ENCODE measurements around the gene CYP3A7.

Gene CYP3A7

DNA sequence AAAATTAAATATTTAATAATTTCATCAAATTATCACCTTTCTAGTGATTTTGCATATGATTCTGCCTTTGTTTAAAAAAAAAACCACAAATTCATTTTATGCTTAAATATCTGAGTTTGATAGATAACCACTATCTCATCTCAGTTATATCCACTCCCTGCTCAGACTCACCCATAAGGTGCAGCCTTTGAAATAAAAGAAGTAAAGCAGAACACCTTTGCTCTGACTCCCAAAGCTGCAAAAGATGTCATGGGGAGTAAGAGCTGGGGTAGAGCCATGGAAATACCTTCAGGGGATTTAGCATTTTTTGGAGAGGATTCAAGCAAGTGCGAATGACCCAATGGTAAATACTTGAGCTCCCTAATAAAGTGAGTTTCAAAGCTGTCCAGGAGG, 40.1 kb downstream of the CYP3A7 start:
- Histone ChIP-seq H3K36me3 (ENCODE audit: control insufficient read depth, low read length) (no peaks in the 10 kb centered on the region), H3K9me2 (replicated peaks; ENCODE audit: control insufficient read depth, low read length) (no peaks in the 10 kb centered on the region), H3K4me2 (ENCODE audit: low read length) (no peak overlapping the region), H3K4me3 (ENCODE audit: low read length) (no peak overlapping the region), H4K20me1 (ENCODE audit: control insufficient read depth, insufficient read depth, low read depth, low read length) (no peaks in the 10 kb centered on the region), H3K4me1 (ENCODE audit: control insufficient read depth, low read length) (no peaks in the 10 kb centered on the region), H3K9me3 (ENCODE audit: control insufficient read depth, insufficient read depth, low read length) (no peaks in the 10 kb centered on the region), H3K79me2 (ENCODE audit: control insufficient read depth, low read length) (no peaks in the 10 kb centered on the region), H3K27ac (ENCODE audit: low read depth, low read length) (no peak overlapping the region), H3F3A (ENCODE audit: control insufficient read depth, insufficient read depth) (no peaks in the 10 kb centered on the region), H3K27me3 (ENCODE audit: control insufficient read depth, low read length) (peaks cover 12% of the 10 kb centered on the region)
- TF ChIP-seq EZH2phosphoT487 (IDR thresholded peaks at IDR 0.05; ENCODE audit: borderline replicate concordance, low read length): no peak
- TF ChIP-seq, protein P1, sequence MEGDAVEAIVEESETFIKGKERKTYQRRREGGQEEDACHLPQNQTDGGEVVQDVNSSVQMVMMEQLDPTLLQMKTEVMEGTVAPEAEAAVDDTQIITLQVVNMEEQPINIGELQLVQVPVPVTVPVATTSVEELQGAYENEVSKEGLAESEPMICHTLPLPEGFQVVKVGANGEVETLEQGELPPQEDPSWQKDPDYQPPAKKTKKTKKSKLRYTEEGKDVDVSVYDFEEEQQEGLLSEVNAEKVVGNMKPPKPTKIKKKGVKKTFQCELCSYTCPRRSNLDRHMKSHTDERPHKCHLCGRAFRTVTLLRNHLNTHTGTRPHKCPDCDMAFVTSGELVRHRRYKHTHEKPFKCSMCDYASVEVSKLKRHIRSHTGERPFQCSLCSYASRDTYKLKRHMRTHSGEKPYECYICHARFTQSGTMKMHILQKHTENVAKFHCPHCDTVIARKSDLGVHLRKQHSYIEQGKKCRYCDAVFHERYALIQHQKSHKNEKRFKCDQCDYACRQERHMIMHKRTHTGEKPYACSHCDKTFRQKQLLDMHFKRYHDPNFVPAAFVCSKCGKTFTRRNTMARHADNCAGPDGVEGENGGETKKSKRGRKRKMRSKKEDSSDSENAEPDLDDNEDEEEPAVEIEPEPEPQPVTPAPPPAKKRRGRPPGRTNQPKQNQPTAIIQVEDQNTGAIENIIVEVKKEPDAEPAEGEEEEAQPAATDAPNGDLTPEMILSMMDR (IDR thresholded peaks at IDR 0.05; ENCODE audit: low read depth, low read length, poor library complexity, severe bottlenecking): no peak

DNA sequence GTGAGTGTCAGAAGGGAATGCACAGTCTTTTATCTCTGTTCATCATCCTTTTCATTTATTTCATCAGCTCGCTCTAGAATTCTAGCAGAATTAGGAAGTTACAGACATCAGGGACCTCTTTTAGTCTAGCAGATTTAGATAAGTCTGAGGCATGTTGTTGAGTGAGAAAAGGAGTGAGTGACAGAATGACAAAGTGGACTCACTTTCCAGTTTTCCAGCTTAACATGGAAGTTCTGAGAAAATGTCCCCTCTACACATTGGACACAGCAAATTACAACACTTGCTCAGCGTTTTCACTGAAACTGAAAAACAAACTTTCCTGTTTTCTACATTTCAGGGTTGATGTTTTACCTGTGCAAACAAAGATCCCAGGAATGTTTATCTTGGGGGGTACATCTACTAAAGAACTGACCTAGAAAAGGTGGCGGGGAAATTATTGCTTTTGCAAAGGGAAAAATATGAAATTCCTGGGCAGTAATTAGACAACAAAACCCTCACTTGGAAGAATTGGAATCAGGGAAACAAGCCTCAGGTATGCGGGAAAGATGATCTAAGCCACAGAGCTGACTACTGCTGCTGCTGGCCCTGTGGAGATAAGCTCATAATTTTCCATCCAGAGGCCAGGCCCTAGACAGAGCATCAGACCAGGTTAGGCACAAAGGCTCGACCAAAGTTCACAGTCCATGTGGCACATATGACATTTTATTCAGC, 40.6 kb downstream of the CYP3A7 start:
- Histone ChIP-seq H3K27ac (ENCODE audit: low read depth, low read length) (no peak overlapping the region), H3K79me2 (ENCODE audit: control insufficient read depth, low read length) (no peaks in the 10 kb centered on the region), H3K27me3 (ENCODE audit: control insufficient read depth, low read length) (peaks cover 12% of the 10 kb centered on the region), H4K20me1 (ENCODE audit: control insufficient read depth, insufficient read depth, low read depth, low read length) (no peaks in the 10 kb centered on the region), H3K4me1 (ENCODE audit: control insufficient read depth, low read length) (no peaks in the 10 kb centered on the region), H3K36me3 (ENCODE audit: control insufficient read depth, low read length) (no peaks in the 10 kb centered on the region), H3K4me2 (ENCODE audit: low read length) (no peak overlapping the region), H3F3A (ENCODE audit: control insufficient read depth, insufficient read depth) (no peaks in the 10 kb centered on the region), H3K9me3 (ENCODE audit: control insufficient read depth, insufficient read depth, low read length) (no peaks in the 10 kb centered on the region), H3K9me2 (replicated peaks; ENCODE audit: control insufficient read depth, low read length) (no peaks in the 10 kb centered on the region), H3K4me3 (ENCODE audit: low read length) (no peak overlapping the region)
- no peak for TF ChIP-seq EZH2phosphoT487 (IDR thresholded peaks at IDR 0.05; ENCODE audit: borderline replicate concordance, low read length)
- TF ChIP-seq, protein P1 (IDR thresholded peaks at IDR 0.05; ENCODE audit: low read depth, low read length, poor library complexity, severe bottlenecking): no peak

DNA sequence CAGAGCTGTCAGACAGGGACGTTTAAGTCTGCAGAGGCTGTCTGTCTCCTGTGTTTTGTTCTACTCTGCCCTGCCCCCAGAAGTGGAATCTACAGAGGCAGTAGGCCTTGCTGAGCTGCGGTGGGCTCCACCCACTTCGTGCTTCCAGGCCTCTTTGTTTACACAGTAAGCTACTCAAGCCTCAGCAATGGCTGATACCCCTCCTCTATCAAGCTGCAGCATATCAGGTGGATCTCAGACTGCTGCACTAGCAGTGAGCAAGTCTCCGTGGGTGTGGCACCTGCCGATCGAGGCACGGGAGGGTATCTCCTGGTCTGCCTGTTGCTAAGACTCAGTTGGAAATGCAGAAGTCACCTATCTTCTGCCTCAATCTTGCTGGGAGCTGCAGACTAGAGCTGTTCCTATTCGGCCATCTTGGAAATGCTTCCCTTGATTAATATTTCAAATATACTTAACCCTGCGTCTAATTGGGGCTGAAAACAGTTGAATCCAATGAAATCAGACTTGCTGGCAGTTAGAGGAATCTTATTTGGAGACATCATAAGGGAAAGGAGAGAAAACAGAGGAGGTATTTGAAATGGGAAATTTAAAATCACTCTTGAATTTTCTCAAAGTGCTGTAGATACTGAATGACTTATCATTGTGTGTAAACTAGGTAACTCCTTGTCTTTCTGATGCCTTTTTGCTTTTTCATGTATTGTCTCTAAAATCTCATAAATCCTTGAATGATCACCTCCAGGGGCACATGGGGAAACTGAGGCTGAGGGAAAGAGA, 41.4 kb downstream of the CYP3A7 start:
- Histone ChIP-seq H3K27me3 (ENCODE audit: control insufficient read depth, low read length) (peaks cover 12% of the 10 kb centered on the region), H4K20me1 (ENCODE audit: control insufficient read depth, insufficient read depth, low read depth, low read length) (no peaks in the 10 kb centered on the region), H3K9me3 (ENCODE audit: control insufficient read depth, insufficient read depth, low read length) (no peaks in the 10 kb centered on the region), H3K27ac (ENCODE audit: low read depth, low read length) (no peak overlapping the region), H3K9me2 (replicated peaks; ENCODE audit: control insufficient read depth, low read length) (no peaks in the 10 kb centered on the region), H3K36me3 (ENCODE audit: control insufficient read depth, low read length) (no peaks in the 10 kb centered on the region), H3K79me2 (ENCODE audit: control insufficient read depth, low read length) (no peaks in the 10 kb centered on the region), H3K4me2 (ENCODE audit: low read length) (no peak overlapping the region), H3K4me1 (ENCODE audit: control insufficient read depth, low read length) (no peaks in the 10 kb centered on the region), H3K4me3 (ENCODE audit: low read length) (no peak overlapping the region), H3F3A (ENCODE audit: control insufficient read depth, insufficient read depth) (no peaks in the 10 kb centered on the region)
- TF ChIP-seq, protein P1 (IDR thresholded peaks at IDR 0.05; ENCODE audit: low read depth, low read length, poor library complexity, severe bottlenecking): no peak
- TF ChIP-seq EZH2phosphoT487 (IDR thresholded peaks at IDR 0.05; ENCODE audit: borderline replicate concordance, low read length): no peak

All from DOHH2 (cell line).